Mammary epithelial cell (primary cell): ENCODE results near the gene PIAS4.
"Not testable (repeated sequence)": the region's sequence is repeated elsewhere in the genome, so short reads cannot be mapped to it uniquely, and the experiment has no call there.

ENCODE experiments used
- CTCF ChIP-seq, 2 donors: IDR thresholded peaks in 1 of 2; conservative IDR thresholded peaks in 1 of 2; 2 replicates each; pipeline ENCODE4 v1.5.1; 2011 to 2012; ENCODE audit warnings: inconsistent platforms in 2 of 2, low read length in 2 of 2, mild to moderate bottlenecking in 2 of 2, control low read depth in 1 of 2, low read depth in 1 of 2; ENCODE audit not compliant: insufficient read depth in 1 of 2; ENCODE audit errors: extremely low read depth in 1 of 2
- EZH2 ChIP-seq: IDR thresholded peaks from 2 replicates; pipeline ENCODE4 v1.6.1; 2012; ENCODE audit warnings: low read length, inconsistent platforms, borderline replicate concordance

- TF ChIP-seq CTCF (conservative IDR thresholded peaks at IDR 0.05 in 1 of 2, IDR thresholded peaks at IDR 0.05 in 1 of 2; ENCODE audit: extremely low read depth in 1 of 2, insufficient read depth in 1 of 2, low read depth in 1 of 2, low read length in 2 of 2); EZH2: not testable (repeated sequence)
These were observed 3.9 kb downstream of the PIAS4 start for GRCh38 chr19:4011430-4011829.
